HG03095 (cell line): ENCODE data around the gene OTP.

Experiments used
- ATAC-seq: cut with Tn5 transposase; IDR thresholded peaks from one replicate; pipeline ENCODE4 v1.9.1; 2021; ENCODE audit warnings: moderate library complexity; ENCODE audit not compliant: unreplicated experiment

OTP gene

DNA sequence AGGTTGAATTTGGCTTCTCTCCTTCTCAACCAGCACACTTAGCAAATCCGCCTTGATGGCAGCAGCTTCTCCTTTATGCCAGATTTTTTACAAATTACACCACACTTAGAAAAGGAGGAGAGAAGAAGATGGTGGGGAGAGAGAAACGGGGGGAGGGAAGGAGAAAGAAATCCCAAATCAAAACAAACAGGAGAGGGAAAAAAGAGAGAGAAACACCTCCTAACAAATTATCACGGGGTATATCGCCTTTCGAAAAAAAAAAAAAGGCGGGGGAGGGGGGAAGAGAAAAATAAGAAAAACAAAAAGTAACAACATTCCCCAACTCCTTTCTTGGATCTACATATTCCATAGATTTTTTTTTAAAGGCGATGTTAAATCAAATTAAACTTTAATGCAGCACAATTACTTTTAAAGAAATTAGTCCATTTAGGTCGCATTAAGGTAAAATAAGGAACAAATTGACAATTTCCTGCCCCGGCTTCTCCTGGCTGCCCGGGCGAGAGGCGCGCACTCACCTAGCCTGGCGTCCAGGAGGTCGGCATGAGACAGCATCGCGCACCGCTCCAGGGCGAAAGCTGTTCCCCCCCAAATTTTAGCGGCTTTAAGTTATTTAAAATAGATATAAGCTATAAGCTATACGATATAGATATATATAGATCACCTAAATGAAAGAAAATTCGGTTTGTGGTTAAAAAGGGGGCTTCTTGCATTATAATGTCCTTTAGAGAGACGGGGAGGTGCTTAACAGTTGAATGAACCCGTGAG is at the start of gene OTP:
OTP (minus strand) TSS at position 716 of the 765 bp plus-strand sequence; CDS start at position 552, 164 bp downstream.
- no peak for ATAC-seq

DNA sequence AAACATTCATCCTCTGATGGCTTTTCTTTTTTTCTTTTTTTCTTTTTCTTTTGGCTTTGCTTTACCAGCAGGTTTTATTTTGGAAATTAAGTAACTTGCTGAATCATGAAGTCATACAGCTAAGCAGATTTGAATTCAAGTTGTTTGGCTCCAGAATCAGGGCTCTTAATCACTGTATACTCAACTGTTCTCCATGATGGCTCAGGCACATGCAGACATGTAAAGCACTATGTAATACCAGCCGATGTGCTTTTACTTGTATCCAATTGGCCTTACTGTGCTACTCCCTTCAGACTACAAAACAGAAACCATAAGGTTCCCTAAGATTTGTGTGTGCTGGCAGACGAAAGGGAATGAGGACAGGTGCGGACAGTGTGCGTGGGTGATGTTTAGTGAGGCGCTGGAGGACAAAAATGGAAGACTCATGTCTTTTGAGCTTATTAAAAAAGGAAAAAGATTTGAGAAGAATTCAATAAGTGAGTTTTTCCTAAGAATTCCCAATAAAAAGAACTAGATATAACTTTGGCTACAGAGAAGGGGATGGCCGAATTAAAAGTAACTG is 44.7 kb upstream of the OTP start:
- ATAC-seq = no peak

DNA sequence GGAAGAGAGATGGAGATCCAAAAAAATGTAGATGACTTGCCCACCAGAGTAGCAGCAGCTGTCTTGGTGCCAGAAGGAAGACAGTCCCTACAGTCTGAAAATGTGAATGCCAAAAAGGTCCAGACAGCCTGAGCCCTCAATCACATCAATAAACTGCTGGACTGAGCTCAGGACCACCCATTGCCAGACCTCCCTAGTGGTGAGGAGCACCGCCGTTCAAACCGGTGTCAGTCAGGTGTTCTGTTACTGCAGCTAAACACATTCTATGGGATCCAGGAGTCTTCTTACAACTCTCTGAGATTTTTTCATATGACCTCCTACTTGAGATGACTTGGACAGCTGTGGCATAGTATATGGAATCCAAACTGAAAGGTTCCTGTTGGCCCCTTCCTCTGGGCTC is 32.0 kb upstream of the OTP start:
- no peak for ATAC-seq

DNA sequence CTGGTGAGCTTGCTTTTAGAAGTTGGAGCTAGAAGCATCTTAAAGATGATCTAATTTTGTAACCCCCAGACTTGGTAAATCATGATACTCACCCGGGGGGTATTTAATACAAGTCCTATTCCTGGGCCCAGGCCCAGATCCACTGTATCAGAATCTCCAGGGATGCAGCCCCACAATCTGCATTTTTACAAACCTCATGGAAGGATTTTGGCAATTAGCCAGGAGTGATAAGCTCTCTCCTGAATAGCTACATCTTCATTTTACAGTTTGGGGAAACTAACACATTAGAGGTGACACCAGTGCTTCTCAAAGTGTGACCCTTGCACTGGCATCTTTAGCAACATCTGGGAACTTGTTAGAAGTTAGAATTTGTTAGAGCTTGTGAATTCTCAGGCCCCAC is 31.2 kb upstream of the OTP start:
- no peak for ATAC-seq

DNA sequence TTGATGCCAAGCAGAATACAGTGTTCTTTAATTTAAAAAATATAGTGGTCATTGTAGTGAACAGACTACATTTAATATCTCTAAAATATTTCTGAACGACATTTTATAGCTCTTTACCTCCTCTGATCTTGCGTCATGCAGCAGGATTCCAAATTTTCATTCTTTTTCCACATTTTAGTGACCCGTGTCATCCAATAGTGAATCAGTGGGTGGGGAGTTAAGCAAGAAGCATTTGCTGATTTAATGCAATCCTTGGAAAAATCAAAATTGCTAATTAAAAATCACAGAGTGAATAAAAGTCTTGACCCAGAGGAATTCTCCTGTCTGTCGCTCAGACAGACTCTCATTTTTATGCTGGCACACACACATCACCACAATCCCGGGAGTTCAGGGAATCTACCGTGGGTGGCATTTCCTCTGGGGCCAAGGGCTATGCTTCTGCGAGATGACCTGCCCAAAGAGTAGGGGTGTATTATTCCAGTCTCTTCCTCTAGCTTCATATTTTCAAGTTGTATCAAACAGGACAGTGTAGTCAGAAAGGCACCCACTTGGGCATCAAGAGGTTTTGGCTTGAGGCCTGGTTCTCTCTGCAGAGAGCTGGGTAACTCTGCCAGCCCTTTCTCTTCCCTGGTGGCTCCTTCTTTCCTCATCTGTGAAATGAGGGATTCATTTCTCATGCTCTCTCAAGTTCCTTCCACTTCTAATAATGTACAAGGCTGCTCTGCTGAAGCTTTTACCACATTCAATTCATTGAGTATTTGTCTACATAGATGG is 24.8 kb upstream of the OTP start:
- no peak for ATAC-seq

DNA sequence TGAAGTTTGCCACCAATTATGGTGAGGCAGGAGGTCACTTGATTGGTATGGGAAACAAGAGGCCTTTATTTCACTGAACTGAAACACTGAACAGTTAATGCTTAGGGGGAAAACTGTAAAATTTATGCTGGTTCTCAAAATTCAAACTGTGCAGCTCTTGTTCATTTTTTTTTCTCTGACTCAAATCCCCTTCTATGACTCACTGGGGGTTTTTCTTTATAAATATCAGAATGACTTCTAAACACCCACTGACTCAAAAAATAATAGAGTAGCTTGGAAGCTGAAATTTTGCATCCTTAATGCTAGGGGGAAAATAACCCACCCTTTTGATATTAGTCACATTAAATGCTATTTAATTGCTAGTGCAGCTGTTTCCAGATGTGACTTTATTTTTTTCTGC is 24.1 kb upstream of the OTP start:
- ATAC-seq = no peak

DNA sequence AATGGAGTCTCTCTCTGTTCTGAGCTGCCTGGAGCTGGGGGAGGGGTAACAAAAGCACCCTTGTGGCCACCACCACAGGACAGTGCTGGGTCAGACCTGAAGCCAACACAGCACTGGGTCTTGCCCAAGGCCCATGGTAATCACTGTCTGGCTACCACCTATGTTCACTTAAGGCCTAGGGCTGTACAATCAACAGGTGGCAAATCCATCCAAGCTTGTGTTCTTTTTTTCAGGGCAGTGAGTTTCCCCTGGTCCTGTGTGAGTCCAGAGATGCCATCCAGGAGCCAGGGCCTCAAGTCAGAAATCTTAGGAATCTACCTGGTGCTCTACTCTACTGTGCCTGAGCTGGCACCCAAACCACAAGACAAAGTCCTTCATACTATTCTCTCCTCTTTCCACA is 20.1 kb upstream of the OTP start:
- no peak for ATAC-seq

DNA sequence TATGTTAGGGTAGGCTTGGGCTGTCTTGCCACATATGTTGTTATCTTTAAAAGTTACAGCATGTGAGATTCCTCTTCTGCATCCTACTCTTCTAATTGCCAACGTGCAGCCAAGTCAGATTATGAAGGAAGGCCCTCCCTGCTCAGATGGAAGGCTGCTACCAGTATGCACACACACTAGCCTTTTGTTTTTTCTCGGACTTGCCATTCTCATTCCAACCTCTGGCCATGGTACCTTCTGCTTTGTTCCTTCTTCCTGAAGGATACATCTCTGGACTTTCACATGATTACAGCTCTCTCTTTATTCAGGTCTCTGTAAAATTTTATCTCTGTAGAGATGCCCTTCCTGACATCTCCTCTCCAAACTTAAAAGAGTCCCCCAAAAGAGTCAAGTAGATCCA is 12.8 kb upstream of the OTP start:
- ATAC-seq = no peak

DNA sequence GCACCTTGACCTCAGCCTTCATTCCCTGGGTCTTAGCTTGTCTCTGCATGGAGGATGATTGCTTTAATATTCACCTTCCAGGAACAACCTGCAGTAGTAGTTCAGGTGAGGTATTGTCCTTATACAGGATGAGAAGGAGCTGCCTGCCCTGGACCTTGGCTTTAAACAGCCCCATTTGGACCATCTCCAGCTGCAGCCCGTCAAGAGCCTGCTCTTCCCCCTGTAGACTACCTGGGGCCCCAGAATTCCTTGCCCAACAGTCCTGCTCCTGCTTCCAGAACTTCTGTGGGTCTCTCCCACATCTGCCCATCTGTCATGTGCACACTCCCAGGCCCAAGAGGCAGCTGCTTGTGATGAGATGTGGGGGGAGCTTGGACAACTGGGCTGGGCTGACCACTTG is 12.2 kb upstream of the OTP start:
- ATAC-seq = no peak

DNA sequence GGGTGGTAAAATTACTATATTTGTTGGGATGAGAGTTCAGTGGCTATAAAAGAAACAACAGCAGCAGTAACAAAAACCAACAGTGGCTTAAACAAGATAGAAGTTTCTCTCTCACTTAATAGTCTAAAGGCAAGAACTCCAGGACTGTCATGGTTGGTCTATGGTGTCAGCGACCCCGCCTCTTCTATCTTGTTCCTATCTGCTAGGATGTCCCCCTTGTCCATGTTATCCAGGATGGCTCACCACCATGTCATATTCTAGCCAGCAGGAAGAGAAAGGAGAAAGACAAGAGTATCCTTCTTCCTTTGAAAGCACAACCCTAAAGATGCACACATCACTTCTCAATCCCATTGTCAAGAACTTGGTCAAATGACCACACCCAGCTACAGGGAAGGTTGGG is 11.3 kb upstream of the OTP start:
- ATAC-seq = no peak

DNA sequence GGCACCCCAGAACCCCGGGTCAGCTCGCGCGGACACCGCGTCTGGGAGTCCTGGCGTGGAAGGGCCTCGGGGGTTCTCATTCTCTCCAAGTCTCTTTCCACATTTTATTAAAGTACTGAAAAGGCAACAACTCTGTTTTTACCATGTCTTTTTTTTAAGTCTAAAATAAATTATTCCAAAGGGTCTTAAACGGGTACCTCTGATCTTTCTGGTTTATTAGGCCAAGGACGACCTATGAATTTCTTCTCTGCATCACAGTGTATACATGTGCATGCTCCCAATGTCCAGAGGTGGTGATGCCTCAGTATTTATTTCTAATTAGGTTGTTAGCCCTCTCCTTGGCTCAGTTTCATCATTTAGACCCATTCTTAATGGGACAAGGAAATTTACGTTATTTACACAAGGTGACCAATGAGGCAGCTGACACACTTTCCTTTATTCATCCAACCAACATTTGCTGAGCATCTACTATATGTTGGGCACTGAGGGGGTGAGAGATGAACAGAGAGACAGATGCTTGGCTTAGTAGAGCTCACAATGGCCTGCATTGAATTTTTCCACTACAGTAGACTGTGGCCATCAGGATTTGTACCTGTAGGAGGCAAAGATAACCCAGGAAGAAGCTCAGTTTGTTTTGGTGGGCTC is 7.6 kb upstream of the OTP start:
- ATAC-seq = no peak

DNA sequence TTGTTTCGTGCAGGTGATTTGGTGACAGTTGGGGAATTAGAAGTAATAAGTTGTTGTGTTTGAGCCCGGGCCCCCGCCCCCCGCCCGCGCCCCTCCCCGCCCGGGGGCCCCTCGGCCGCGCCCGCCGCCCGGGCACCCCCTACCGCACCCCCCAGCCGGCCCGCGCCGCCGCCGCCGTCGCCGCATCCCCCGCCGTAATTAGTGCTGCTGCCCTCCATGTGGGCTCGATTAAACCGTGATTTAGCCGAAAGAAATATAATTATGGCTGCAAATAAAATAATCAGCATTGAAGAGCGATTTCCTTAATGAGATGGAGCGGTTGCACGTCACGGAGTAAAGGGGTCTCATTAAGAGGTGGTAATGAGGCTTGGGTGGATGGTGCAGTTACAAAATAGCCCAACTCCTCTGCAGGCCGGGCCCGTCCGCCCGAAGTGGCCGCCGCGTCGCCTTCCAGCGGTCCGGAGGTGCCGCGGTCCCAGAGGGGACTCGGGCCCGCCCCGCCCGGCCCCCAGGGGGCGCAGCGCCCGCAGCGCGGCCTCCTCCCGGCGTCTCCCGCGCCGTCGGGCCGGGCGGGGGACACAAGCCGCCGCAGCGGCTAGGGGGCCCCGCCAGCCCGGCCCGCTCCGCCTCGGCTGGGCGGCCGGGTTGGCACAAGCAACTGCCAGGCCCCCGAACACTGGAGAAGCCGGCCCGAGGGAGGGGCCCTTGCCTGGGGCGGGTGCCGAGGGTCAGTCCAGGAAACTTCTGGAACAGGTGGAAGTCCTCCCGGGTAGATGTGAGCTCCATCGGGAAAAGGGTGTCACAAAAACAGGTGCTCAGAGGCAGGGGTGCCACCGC is 6.9 kb upstream of the OTP start:
- ATAC-seq = no peak

DNA sequence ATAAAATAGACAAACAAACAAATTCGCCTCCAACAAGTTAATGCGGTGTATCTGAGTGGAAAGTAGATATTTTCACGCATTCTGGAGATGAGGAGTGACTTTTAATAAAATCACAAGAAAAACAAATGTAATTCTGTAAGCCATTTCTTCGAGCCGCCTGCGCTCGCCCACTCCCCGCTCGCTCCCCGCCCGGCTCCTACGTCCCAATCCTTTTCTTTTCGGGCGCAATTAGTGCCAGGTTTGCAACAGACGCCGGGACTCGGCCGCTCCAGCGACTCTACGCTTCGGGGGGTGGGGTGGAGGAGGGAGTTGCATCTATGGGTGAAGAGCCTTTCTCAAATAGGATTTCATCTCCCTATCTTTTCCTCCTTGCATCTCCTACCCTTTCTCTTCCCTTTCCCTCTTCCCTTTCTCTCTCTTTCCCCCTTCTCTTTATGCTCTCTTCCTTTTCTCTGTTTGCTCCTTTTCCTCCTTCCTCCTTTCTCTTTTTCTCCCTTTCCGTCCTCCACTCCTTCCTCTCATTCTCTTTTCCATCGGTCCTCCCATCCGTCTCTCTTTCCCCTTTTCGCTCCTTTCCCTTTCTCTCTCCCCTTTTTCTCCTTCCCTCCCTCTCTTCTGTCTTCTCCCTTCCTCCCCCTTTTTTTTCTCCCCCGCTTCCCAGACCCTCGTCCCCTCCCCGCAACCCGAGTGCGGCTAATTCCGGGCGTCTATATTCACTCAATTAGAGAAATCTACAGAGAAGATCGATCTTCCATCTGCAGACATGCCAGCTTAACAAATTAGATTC is 6.1 kb upstream of the OTP start:
- no peak for ATAC-seq

DNA sequence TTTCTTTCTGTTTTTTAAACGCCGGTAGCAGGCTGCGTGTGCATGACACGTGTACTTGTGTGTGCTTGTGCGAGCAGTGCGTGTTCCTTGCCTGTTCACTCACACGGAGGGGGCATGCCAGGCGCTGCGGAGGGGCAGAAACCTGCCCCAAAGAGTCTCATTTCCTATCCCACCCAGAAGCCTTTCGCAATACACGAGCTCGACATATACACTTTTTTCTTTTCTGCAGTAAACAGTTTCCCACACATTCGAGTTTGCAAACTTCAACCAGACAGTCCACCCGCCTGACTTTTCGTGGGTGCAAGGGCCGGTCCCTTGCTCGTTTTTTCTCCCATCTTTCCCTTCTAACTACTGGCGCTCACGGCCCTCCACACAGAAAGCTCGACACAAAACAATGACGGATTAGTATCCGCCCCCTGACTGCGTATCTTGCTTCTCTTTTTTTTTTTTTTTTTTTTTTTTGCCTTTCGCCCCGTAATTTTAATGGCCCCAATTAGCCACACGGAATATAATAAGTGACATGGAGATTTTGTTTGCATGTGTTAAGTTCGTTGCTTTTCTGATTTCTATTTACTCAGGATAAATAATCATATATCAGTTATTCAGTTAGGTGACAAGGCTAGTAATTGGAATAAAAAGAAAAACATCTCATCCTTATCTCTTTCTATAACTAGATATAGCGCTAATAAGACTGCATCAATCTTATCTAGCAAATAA is 5.3 kb upstream of the OTP start:
- ATAC-seq = no peak

DNA sequence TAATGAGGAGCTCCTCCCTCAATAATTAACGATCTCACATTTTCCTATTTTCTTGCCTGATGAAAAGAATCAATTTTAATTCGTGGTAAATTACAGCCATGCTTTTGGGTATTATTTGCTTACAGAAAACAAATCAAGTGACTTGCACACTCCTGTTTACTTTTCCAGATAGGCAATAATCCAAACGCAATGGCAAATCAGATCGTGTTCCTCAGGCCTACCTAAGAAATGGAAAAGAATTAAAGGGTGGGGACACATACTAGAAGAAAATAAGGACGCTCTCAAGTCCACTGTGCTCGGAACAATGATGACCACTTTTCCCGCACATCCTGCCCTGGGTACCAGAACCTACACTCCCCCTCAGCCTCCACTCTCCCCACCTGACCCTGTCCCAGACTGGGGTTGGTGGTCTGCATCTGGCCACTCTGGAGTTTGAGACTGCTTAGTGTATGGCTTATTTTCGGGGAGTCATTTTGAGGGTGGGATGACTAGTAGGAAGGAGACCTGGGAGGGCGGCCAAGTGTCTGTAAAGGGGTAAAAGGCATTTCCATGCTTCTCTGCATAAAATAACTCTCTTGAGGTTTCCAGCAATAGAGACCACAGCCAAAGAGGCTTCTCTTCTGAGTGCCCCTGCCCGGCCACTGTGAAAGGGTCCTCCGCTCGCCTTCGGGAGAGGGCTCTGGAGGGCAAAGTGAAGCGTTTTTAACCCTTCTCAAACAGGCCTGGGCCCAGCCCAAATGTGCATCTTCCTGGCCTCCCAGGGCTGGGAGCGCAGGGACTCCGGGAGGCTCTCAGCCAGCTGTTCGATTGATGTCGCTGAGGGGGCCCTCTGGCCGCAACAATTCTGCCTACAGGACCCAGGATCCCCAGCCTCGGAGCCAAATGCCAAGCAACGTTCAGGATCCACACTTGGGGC is 4.5 kb upstream of the OTP start:
- no peak for ATAC-seq

DNA sequence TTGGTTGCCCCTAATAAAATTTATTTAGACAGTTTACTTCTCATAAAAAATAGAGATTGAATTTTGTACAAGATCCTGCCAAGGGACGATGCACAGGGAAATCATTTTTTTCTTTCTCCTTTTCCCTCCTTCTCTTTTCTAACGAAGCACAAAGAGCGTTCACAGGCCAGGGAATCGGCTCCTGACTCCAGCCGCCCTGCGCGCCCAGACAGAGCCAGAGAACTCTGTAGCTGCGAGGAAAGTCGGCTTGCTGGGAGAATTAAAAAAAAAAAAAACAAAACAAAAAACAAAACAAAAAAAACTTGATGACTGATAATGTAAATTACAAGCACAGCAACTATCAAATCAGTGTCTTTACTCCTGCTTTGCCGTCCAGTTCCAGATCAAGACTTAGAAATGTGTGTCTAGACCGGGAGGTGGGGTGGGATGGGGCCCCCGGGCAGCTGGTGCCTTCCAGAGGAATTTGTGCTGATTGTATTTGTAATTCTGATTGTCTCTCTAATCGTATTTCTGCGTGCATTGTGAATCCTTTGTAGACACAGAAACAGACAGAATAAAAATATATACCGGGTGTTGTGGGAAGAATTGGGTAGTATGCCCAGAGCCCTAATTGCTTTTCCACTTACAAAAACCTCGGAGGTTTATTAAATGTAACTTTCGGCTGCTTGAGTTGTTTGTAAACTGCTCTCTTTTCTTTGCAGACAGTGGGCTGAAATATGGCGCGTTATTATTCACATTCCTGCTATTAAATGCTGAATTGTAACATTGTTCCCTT is 3.6 kb upstream of the OTP start:
- no peak for ATAC-seq

DNA sequence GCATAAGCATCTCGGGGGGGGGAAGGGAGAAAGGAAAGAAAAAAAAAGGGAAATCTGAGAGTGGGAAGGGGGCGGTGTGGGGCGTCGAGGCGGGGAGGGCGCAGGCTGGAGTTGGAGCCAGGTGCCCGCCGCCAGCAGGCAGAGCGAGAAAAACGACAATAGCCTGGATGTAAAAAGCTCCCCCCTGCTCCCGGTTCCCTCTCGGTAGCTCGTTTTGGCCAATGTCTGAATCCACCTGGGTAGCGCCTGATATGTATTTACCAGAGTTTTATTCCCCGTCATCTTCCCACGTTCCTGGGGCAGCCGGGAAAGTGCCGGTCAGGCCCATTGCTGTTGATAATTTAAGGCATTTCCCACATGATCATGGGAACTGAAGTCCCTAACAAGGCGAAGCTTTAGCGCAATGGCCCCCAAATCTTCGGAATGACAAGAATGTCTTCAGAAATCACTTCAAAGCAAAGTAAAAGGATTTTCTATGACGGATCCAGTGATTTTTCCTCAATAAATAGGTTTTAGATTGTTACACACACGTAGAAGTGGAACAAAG is 3.0 kb upstream of the OTP start:
- ATAC-seq = no peak
